HG02943 (cell line): ENCODE results near the gene PITPNC1.
"Not testable (repeated sequence)": the region's sequence is repeated elsewhere in the genome, so short reads cannot be mapped to it uniquely, and the experiment has no call there.

ENCODE experiments used
- ATAC-seq: cut with Tn5 transposase; IDR thresholded peaks from one replicate; pipeline ENCODE4 v1.9.1; 2021; ENCODE audit warnings: mild to moderate bottlenecking, low read depth, moderate library complexity; ENCODE audit not compliant: unreplicated experiment

PITPNC1 gene

GRCh38 chr17:67479148-67479547, 102.1 kb downstream of the PITPNC1 start:
- ATAC-seq = no peak

GRCh38 chr17:67480959-67481358, 103.9 kb downstream of the PITPNC1 start:
- not testable (repeated sequence) for ATAC-seq

- ATAC-seq = no peak
Measured at GRCh38 chr17:67481808-67482207, 104.7 kb downstream of the PITPNC1 start.

- no peak for ATAC-seq
Measured at GRCh38 chr17:67482764-67483163, 105.7 kb downstream of the PITPNC1 start.

- ATAC-seq = no peak
Measured at GRCh38 chr17:67484261-67484660, 107.2 kb downstream of the PITPNC1 start.

GRCh38 chr17:67485666-67486065, 108.6 kb downstream of the PITPNC1 start:
- ATAC-seq = no peak

- ATAC-seq = no peak
Measured at GRCh38 chr17:67487506-67487905, 110.4 kb downstream of the PITPNC1 start.

- no peak for ATAC-seq
Measured at GRCh38 chr17:67488161-67488560, 111.1 kb downstream of the PITPNC1 start.

- ATAC-seq = no peak
Measured at GRCh38 chr17:67488768-67489167, 111.7 kb downstream of the PITPNC1 start.

- no peak for ATAC-seq
Measured at GRCh38 chr17:67489273-67489672, 112.2 kb downstream of the PITPNC1 start.

GRCh38 chr17:67490471-67490870, 113.4 kb downstream of the PITPNC1 start:
- ATAC-seq = no peak

- no peak for ATAC-seq
Measured at GRCh38 chr17:67491009-67491680, 114.1 kb downstream of the PITPNC1 start.

GRCh38 chr17:67491681-67492024, 114.6 kb downstream of the PITPNC1 start:
- ATAC-seq = no peak

- no peak for ATAC-seq
Measured at GRCh38 chr17:67492251-67492740, 115.2 kb downstream of the PITPNC1 start.

- ATAC-seq = no peak
Measured at GRCh38 chr17:67492824-67493517, 115.9 kb downstream of the PITPNC1 start.

- ATAC-seq = no peak
Measured at GRCh38 chr17:67493812-67494211, 116.7 kb downstream of the PITPNC1 start.

- not testable (repeated sequence) for ATAC-seq
Measured at GRCh38 chr17:67495534-67495933, 118.5 kb downstream of the PITPNC1 start.

GRCh38 chr17:67496286-67496685, 119.2 kb downstream of the PITPNC1 start:
- ATAC-seq = no peak

GRCh38 chr17:67499685-67500084, 122.6 kb downstream of the PITPNC1 start:
- no peak for ATAC-seq

GRCh38 chr17:67500261-67500660, 123.2 kb downstream of the PITPNC1 start:
- no peak for ATAC-seq

GRCh38 chr17:67500677-67501300, 123.7 kb downstream of the PITPNC1 start:
- ATAC-seq = no peak

GRCh38 chr17:67502151-67502550, 125.1 kb downstream of the PITPNC1 start:
- ATAC-seq = no peak
